Breast epithelium (tissue), 3 donors: Measurements from ENCODE around the gene STYK1.

Experiments used
- POLR2A ChIP-seq: fragments of 450-650 bp; IDR thresholded peaks from one replicate; pipeline ENCODE4 v1.6.1; 2016; ENCODE audit warnings: antibody characterized with exemption, mild to moderate bottlenecking, moderate library complexity
- TF ChIP-seq, protein P1 (sequence below), 3 donors: fragments of 450-650 bp; IDR thresholded peaks; one replicate each; pipeline ENCODE4 v1.5.1; 2016 to 2017; ENCODE audit warnings: antibody characterized with exemption in 3 of 3, mild to moderate bottlenecking in 3 of 3, moderate library complexity in 3 of 3

DNA sequence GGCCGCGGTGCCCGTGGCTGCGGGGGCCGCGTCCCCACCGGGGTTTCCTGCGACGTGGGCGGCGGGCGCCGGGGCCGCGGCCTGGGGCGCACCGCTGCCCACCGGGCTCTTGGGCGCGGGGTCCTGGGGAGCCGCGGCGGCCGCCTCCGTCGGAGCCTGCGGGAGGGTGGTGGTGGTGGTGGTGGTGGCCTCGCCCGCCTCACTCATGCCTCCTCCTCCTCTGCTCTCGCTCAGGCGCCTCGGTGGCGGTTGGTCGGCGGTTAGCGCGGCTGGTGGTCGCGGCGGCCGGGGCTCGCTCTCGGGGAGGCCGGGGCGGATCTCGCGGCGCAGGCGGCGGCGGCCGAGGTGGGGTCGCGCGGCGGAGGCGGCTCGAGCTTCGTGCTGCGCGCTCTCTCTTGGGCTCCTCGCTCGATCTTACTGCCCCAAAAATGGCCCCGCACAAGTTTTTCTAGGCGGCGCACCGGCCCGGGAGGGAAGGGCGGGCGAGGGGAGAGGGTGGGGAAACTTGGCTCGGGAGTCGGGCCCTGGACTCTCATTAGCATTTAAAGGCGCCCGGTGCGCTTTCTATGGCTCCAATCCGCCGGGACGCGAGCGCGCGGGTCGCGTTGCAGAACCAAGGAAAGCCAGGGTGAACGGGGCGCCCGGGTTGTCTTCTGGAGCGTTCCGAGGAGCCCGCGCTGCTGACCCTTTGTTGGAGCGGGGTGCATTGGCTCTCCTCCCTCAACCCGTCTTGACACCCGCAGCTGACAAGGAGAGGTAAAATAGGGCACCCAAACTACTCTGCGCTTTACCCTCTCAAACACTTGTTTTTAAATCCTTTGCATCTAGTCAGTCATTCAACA, 49.3 kb upstream of the STYK1 start, which contains the start of gene YBX3:
- TF ChIP-seq, protein P1, sequence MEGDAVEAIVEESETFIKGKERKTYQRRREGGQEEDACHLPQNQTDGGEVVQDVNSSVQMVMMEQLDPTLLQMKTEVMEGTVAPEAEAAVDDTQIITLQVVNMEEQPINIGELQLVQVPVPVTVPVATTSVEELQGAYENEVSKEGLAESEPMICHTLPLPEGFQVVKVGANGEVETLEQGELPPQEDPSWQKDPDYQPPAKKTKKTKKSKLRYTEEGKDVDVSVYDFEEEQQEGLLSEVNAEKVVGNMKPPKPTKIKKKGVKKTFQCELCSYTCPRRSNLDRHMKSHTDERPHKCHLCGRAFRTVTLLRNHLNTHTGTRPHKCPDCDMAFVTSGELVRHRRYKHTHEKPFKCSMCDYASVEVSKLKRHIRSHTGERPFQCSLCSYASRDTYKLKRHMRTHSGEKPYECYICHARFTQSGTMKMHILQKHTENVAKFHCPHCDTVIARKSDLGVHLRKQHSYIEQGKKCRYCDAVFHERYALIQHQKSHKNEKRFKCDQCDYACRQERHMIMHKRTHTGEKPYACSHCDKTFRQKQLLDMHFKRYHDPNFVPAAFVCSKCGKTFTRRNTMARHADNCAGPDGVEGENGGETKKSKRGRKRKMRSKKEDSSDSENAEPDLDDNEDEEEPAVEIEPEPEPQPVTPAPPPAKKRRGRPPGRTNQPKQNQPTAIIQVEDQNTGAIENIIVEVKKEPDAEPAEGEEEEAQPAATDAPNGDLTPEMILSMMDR (IDR thresholded peaks at IDR 0.05): no peak
- peak; percentile 45 for TF ChIP-seq POLR2A
